LNCAP (cell line): Measurements from ENCODE around the gene GSK3B.

Source experiments
- CTCF ChIP-seq: fragments of 450-650 bp; IDR thresholded peaks from 2 replicates; pipeline ENCODE4 v1.5.1; 2017; ENCODE audit warnings: mild to moderate bottlenecking

The GSK3B gene

GRCh38 chr3:120018299-120018698 is 75.9 kb downstream of the GSK3B start:
- no peak for TF ChIP-seq CTCF

- no peak for TF ChIP-seq CTCF
Measured at GRCh38 chr3:120017692-120018091, 76.6 kb downstream of the GSK3B start.

GRCh38 chr3:120013481-120013880 is 80.8 kb downstream of the GSK3B start:
- TF ChIP-seq CTCF = no peak

- TF ChIP-seq CTCF = no peak
Measured at GRCh38 chr3:119998166-119998565, 96.1 kb downstream of the GSK3B start.

GRCh38 chr3:119990888-119991287 is 103.4 kb downstream of the GSK3B start:
- TF ChIP-seq CTCF = no peak

GRCh38 chr3:119989981-119990655 is 104.1 kb downstream of the GSK3B start:
- TF ChIP-seq CTCF = no peak

GRCh38 chr3:119981386-119981785 is 112.9 kb downstream of the GSK3B start:
- TF ChIP-seq CTCF = no peak
